Measurements from ENCODE around the gene MAP7.
"Not testable (repeated sequence)": the region's sequence is repeated elsewhere in the genome, so short reads cannot be mapped to it uniquely, and the experiment has no call there.

Gene MAP7

DNA sequence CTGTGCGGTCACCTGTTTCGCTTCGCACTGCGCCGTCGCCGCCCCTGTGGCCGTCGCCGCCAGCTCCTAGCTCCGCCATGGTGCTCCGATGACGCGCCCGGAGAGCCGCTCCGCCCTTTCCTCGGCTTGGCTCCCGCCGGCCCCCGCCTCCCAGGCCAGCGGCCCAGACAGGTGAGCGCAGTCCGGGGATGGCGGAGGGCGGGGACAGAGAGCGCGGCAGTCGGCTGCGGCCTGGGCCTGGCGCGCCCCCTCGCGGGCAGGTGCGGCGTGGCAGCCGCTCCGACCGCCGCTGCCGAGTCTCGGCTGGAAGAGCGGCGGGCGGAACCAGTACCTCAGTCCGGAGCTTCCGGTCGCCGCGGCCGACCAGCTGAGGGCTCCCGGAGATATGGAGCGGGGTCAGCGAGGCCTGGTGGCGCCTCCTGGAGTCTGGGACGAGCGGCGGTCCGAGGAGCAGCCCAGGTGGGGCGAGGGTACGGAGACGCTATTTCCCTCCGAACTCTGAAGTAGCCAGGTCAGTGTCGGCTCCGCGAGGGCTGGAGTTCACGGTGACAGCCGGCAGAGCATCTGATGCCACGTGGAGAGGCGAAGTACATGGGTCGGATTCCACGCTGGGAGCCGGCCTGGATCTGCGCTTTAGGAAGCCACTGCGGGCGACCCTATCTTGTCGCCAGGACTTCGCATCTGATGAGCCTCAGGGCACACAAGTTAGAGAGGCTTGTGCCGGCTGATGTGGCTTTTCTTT lies at the start of gene MAP7:
Gene MAP7, minus strand, starts transcription at position 93 of the 742 bp plus-strand sequence. Its CDS starts 14 bp downstream, at position 79.
- ATAC-seq = peak; percentile 90

DNA sequence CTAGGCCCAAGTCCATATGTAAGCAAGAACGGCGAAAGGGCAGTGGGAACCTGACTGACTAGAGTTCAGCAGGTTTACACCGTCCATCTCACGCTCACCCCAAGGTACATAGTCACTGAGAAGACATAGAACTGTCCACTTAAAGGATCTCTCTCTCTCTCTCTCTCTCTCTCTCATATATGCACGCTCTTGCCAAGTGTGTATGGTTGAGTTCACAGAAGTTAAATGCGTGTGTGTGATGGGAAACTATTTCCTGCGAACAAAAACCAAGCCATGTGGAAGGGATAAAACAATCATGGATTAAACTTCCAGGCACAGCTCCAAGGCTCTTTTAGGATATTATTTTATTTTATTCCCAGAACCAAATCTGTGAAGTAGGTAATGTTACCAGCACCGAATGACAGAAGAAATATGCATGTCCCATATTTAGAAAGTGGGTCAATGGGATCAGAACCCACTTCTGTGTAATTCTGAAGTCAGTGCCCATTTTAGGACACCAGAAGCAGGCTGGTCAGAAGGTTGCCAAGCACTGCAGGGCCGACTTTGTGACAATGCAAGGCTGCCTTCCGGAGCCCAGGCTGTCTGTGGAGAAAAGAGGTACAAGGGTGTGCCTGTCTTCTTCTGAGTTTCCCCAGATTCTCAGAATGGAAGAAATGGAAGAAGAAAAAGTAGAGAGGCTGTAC lies 49.2 kb upstream of the MAP7 start:
- ATAC-seq = no peak

- ATAC-seq = no peak
Observed at GRCh38 chr6:136598048-136598447, 47.8 kb upstream of the MAP7 start.

- ATAC-seq = no peak
Observed at GRCh38 chr6:136594671-136595070, 44.4 kb upstream of the MAP7 start.

- ATAC-seq = peak; percentile 93
Observed at GRCh38 chr6:136593748-136594490, 43.7 kb upstream of the MAP7 start.

GRCh38 chr6:136592930-136593673 lies 42.9 kb upstream of the MAP7 start:
- no peak for ATAC-seq

DNA sequence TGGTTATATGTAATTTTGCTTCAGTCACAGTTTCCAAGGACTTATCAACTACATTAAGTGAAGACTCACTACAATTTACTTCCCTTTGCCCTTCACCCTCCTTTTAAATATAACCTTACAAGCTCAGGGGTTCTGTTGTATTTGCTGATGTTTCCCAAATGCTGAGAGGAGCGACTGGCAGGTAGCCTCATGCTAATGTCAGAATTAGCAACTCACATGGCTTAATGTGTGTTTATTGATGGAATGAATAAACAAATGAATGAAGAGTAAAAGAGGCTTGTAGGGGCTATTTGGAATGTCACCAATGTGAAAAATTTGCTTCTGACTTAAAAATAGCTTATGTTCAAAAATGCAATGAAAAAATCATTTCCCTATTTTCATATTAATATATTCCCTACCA lies 41.4 kb upstream of the MAP7 start:
- no peak for ATAC-seq

- ATAC-seq = not testable (repeated sequence)
Observed at GRCh38 chr6:136590846-136591245, 40.6 kb upstream of the MAP7 start.

- no peak for ATAC-seq
Observed at GRCh38 chr6:136587527-136587926, 37.3 kb upstream of the MAP7 start.

- ATAC-seq = no peak
Observed at GRCh38 chr6:136586295-136586694, 36.1 kb upstream of the MAP7 start.

DNA sequence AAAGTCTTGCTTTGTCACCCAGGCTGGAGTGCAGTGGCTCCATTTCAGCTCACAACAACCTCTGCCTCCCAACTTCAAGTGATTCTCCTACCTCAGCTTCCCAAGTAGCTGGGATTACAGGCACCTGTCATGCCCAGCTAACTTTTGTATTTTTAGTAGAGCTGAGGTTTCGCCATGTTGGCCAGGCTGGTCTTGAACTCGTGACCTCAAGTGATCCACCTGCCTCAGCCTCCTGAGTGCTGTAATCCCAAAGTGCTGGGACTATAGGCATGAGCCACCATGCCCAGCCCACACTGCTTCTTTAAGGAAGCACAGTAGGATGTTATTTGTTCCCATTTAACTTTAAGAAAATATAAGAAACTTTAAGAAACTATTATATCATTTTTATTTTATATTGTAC lies 35.3 kb upstream of the MAP7 start:
- not testable (repeated sequence) for ATAC-seq

DNA sequence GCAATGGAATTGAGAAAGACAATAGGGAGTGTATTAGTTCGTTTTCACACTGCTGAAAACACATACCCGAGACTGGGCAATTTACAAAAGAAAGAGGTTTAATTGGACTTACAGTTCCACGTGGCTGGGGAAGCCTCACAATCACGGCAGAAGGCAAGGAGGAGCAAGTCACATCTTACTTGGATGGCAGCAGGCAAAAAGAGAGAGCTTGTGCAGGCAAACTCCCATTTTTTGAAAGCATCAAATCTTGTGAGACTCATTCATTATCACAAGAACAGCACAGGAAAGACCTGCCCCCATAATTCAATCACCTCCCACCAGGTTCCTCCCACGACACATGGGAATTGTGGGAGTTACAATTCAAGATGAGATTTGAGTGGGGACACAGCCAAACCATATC lies 34.1 kb upstream of the MAP7 start:
- not testable (repeated sequence) for ATAC-seq

DNA sequence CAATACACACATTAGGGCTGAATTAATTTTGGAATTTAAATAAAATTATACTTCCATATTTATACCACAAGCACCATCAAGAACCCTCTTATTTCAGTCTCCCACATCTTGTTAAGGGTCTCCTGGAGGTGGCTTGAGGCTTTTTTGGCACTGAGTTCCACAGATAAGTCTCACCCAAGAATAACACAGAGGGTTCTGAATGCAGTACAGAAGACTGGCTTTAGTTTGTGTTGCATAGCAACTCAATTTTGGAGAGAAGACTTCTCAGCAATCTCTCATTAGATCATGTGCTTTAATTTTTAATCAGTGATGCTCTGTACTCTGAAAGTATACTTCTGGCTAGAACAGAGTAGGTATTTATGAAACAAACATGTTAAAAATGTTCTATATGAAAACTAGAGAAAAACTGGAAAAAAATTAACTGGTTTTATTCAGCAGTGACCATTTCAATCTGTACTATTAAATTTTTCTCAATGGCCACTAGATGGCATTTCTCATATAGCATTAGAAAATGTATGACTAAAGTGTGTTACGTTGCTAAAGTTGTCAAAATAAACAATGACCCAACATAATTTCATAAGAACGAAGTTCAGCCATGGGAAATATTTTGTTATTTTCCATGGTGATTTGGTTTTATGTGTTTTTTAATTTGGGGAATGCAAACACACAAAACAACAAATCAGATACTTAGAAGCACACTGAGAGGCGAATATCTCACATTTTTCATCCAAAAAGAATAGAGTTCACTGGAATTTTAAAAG lies 32.7 kb upstream of the MAP7 start:
- no peak for ATAC-seq

DNA sequence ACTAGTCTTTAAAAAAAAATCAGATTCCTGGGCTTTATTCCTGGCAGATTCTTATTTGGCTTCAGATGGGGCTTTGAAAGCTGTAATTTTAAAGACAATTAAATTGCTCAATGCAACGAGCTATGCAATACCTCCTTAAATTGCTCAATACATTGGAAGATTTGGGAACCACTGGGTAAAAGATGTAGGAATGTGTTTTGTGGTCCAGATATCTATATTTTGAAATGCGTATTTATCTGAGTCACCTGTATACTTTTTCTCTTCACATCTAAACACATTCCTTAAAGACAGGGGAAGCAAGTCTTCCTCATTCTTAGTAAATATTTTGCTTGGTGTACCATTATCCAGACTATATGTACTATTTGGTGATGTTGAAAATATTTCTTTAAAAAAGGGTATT lies 29.6 kb upstream of the MAP7 start:
- ATAC-seq = no peak

DNA sequence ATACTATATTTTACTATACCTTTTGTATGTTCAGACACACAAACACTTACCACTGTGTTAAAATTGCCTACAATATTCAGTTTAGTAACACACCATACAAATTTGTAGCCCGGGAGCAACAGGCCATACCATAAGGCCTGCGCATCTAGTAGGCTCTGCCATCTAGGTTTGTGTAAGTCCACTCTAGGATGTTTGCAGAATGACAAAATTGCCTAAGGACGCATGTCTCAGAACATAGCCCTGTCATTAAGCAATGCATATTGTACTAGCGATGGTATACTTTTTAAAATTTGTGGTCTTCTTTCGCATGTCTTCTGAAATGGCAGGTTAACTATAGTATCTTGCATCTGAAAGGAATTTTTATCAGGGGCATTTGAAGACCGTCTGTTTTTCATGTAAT lies 26.6 kb upstream of the MAP7 start:
- no peak for ATAC-seq

GRCh38 chr6:136571496-136571895 lies 21.3 kb upstream of the MAP7 start:
- ATAC-seq = no peak

GRCh38 chr6:136571065-136571464 lies 20.8 kb upstream of the MAP7 start:
- no peak for ATAC-seq

DNA sequence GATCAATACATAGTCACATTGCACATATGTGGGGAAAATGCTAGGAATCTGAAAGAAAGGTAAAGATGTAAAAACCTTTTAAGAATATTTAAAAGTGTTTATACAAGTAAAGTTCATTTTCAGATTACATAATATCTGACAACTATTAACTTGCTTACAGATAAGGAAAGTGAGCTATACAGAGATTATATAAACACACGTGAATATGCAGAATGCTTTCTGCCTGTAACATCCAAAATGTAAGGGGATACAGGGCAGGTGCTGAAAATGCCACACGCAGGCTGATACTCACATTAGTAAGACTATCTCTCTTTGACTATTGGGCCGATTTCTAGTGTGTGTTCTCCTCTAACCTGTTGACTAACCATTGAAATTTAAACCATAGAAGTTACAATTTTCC lies 17.9 kb upstream of the MAP7 start:
- ATAC-seq = no peak

DNA sequence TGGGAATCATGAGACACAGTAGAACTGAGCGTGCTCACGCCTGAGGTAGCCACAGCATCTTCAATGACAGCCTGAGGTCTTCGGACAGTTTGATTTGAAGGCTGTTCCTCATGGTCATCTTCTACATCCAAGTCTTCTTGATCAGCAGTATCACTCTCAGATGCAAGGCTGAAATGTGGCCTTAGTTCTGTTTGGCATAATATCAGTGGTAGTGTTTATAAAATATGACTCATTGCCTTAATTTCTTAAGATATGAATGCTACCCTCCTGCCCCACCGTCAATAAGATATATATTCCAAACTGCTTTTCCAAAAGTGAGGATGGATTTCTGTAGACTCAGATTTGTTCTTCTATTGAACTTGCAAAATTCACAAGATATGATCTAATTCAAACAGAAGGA lies 17.5 kb upstream of the MAP7 start:
- ATAC-seq = no peak

DNA sequence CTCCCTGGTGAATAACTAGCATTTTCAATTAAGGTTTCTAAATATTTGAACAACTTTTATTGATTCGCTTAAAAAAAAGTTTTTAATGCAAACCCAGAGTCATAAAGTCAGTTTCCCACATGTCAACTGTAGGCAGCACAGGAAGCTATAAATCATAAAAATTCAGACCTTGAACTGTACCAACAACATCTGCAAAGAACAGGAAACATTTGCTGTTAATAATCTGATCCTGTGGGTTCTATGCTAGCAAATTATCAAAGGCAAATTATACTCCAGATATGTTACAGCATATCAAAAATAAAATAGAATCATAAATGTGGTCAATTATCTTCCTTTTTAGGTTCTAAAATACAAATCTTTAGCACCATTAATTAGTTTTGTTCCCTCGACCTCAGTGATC lies 16.6 kb upstream of the MAP7 start:
- ATAC-seq = no peak

- no peak for ATAC-seq
Observed at GRCh38 chr6:136566007-136566487, 15.8 kb upstream of the MAP7 start.

GRCh38 chr6:136564180-136564579 lies 14.0 kb upstream of the MAP7 start:
- no peak for ATAC-seq
